Osteoblast (primary cell): ENCODE measurements around the gene RPA3. TPM values are rescaled to one million over a fixed set of nuclear protein-coding genes. Genes with fewer than 3 reads are reported as not detected.
"Not testable (repeated sequence)": the region's sequence is repeated elsewhere in the genome, so short reads cannot be mapped to it uniquely, and the experiment has no call there.

Experiments used
- DNase-seq: peaks from one replicate; pipeline ENCODE4 v3.0.0; 2011; ENCODE audit warnings: low spot score, mixed read lengths; ENCODE audit not compliant: insufficient read length; ENCODE audit errors: missing footprints
- H2AFZ ChIP-seq: 2 replicates; pipeline ENCODE4 v1.6.0; 2011; ENCODE audit warnings: mild to moderate bottlenecking, low read length
- H3K27ac ChIP-seq: 2 replicates; pipeline ENCODE4 v1.5.1; 2011; ENCODE audit warnings: mild to moderate bottlenecking, low read depth, low read length, moderate library complexity
- H3K27me3 ChIP-seq: 2 replicates; pipeline ENCODE4 v1.6.0; 2012; ENCODE audit warnings: mild to moderate bottlenecking, control low read depth, inconsistent platforms, low read length, moderate library complexity; ENCODE audit not compliant: insufficient read depth
- H3K36me3 ChIP-seq: 2 replicates; pipeline ENCODE4 v1.5.1; 2011; ENCODE audit warnings: mild to moderate bottlenecking, low read length, control low read depth, moderate library complexity; ENCODE audit not compliant: insufficient read depth
- H3K4me1 ChIP-seq: 2 replicates; pipeline ENCODE4 v1.5.1; 2011; ENCODE audit warnings: mild to moderate bottlenecking, low read length, control low read depth, moderate library complexity; ENCODE audit not compliant: insufficient read depth
- H3K4me2 ChIP-seq: 2 replicates; pipeline ENCODE4 v1.6.0; 2011; ENCODE audit warnings: mild to moderate bottlenecking, low read length; ENCODE audit not compliant: insufficient read depth
- H3K4me3 ChIP-seq: fragments of 200-600 bp; sonication (generic); 3 replicates; pipeline ENCODE4 v1.5.1; 2012; ENCODE audit warnings: mild to moderate bottlenecking, low read length, inconsistent platforms; ENCODE audit not compliant: insufficient read depth
- H3K79me2 ChIP-seq: 2 replicates; pipeline ENCODE4 v1.6.0; 2012; ENCODE audit warnings: mild to moderate bottlenecking, low read length, control low read depth, inconsistent platforms; ENCODE audit not compliant: insufficient read depth
- H3K9me3 ChIP-seq: 2 replicates; pipeline ENCODE4 v1.5.1; 2011; ENCODE audit warnings: low read depth, low read length, control low read depth
- H4K20me1 ChIP-seq: 2 replicates; pipeline ENCODE4 v1.6.0; 2012; ENCODE audit warnings: mild to moderate bottlenecking, low read length, control low read depth; ENCODE audit not compliant: insufficient read depth
- total RNA-seq: library from RNA; depleted of rRNA; stranded (reverse); fragments of >200 nt; gene quantifications from 2 replicates; pipeline ENCODE4 v1.2.3, GENCODE V29; 2012
- TF ChIP-seq, protein P1 (sequence below): IDR thresholded peaks from 2 replicates; pipeline ENCODE4 v1.5.1; 2011; ENCODE audit warnings: mild to moderate bottlenecking, low read depth, low read length, moderate library complexity; ENCODE audit errors: extremely low read depth

Gene RPA3
- total RNA-seq, 1 donor = 16.6 TPM

DNA sequence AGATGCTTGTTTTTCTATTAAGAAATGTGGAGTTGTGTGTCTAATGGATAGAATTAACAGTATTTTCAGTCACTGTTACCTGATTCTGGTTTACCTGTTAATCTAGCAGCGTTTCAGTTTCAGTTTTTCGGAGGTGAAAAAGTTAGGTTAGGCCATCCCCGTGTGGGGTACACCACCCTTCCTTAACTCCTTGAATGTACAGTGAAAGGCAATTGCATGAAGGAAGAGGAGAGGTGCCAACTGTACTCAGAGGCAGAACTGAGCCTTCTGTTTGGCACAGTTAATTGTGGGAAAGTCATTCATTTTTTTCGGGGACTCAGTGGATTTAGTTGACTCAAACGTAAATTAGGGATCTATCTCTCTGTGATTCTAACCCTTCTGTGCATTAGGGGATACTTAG is 35.5 kb downstream of the RPA3 start:
- Histone ChIP-seq H3K9me3 (no peaks in the 10 kb centered on the region), H2AFZ (peak overlapping the region; percentile 6), H3K4me2 (no peak overlapping the region), H3K27me3 (no peaks in the 10 kb centered on the region), H3K36me3 (no peaks in the 10 kb centered on the region), H3K79me2 (peaks cover 5% of the 10 kb centered on the region), H3K4me1 (peaks cover 9% of the 10 kb centered on the region), H4K20me1 (no peaks in the 10 kb centered on the region), H3K27ac (no peak overlapping the region), H3K4me3 (no peak overlapping the region)
- DNase-seq = no peak
- TF ChIP-seq, protein P1, sequence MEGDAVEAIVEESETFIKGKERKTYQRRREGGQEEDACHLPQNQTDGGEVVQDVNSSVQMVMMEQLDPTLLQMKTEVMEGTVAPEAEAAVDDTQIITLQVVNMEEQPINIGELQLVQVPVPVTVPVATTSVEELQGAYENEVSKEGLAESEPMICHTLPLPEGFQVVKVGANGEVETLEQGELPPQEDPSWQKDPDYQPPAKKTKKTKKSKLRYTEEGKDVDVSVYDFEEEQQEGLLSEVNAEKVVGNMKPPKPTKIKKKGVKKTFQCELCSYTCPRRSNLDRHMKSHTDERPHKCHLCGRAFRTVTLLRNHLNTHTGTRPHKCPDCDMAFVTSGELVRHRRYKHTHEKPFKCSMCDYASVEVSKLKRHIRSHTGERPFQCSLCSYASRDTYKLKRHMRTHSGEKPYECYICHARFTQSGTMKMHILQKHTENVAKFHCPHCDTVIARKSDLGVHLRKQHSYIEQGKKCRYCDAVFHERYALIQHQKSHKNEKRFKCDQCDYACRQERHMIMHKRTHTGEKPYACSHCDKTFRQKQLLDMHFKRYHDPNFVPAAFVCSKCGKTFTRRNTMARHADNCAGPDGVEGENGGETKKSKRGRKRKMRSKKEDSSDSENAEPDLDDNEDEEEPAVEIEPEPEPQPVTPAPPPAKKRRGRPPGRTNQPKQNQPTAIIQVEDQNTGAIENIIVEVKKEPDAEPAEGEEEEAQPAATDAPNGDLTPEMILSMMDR = no peak

DNA sequence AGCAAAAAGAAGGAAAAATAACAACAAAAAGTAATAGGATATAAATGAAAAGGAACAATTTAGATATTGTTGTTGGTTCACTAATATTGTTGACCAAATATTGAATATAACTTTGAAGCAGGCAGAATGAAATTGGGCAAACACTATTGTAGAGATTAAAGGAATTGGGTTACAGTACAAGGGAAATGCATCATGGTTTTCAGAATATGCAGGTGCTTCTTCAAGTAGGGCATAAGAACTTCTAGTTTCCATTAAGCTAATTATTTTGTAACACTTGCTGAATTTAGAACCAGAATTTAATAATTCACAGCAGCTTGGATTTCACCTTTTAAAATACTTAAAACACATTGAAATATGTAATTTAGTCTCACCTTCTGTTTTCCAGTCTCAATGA is 36.5 kb downstream of the RPA3 start:
- TF ChIP-seq, protein P1 = no peak
- Histone ChIP-seq H3K4me3 (no peak overlapping the region), H3K27ac (no peak overlapping the region), H3K36me3 (no peaks in the 10 kb centered on the region), H4K20me1 (no peaks in the 10 kb centered on the region), H3K79me2 (peaks cover 5% of the 10 kb centered on the region), H3K9me3 (no peaks in the 10 kb centered on the region), H3K27me3 (no peaks in the 10 kb centered on the region), H3K4me2 (peak overlapping the region; percentile 79), H2AFZ (no peak overlapping the region), H3K4me1 (peaks cover 9% of the 10 kb centered on the region)
- no peak for DNase-seq

DNA sequence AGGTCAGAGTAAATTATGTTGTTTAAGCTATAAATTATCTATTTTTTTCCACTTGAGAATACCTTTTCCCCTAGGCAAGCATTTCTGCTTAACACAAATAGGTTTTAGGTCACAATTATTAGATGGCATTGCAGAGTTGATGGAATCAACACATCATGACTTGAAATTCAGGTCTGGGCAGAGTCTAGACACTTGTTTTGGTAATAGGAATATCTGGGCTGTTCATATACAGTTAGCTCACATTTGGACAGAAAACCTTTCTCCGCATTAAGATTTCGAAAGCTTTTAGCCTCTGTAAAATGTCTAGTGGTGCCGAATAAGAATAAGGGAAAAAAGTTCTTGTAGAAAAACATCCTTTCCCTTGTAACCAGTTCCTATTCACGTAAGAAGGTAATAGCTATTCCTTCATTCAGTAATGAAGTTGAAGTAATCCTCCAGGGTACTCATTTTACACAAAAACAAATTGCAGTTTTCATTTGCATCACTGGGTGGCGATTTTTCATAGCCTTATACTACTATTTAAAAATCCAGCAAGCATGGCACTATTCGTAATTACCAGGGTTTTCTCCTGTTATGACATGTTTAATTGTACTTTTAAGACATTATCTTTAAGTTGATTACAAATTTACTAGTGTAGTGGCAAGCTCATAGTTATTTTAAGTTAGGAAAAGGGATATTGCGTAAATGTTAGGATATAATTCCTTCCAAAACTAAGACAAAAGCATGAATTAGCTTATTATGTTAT is 37.0 kb downstream of the RPA3 start:
- TF ChIP-seq, protein P1 = peak; percentile 68
- H3K4me3 ChIP-seq = peak overlapping the region; percentile 61
- no peaks in the 10 kb centered on the region for H3K36me3 ChIP-seq
- peaks cover 5% of the 10 kb centered on the region for H3K79me2 ChIP-seq
- peak overlapping the region; percentile 18 for H3K27ac ChIP-seq
- DNase-seq = peak; percentile 63
- peak overlapping the region; percentile 79 for H3K4me2 ChIP-seq
- H3K9me3 ChIP-seq = no peaks in the 10 kb centered on the region
- H4K20me1 ChIP-seq = no peaks in the 10 kb centered on the region
- H2AFZ ChIP-seq = peak overlapping the region; percentile 60
- peaks cover 9% of the 10 kb centered on the region for H3K4me1 ChIP-seq
- no peaks in the 10 kb centered on the region for H3K27me3 ChIP-seq

DNA sequence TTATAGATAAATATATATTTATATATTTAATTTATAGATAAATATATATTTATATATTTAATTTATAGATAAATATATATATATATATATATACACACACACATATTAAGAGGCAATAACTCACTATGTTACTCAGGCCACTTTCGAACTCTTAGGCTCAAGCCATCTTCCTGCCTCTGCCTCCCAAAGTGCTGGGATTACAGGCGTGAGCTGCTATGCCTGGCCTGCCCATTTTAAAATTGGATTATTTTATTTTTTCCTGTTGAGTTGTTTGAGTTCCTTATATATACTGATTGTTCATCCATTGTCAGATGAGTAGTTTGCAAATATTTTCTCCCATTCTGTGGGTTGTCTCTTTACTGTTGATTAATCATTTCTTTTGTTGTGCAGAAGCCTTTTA is 38.8 kb downstream of the RPA3 start:
- not testable (repeated sequence) for H3K36me3 ChIP-seq, H3K4me3 ChIP-seq, H3K9me3 ChIP-seq, H3K4me1 ChIP-seq, H3K4me2 ChIP-seq, DNase-seq, H3K27ac ChIP-seq, H3K79me2 ChIP-seq, H4K20me1 ChIP-seq, H3K27me3 ChIP-seq, H2AFZ ChIP-seq
